A673 (cell line): Measurements from ENCODE around the gene SLC9A5. TPM values are rescaled to one million over a fixed set of nuclear protein-coding genes. Genes with fewer than 3 reads are reported as not detected.
A peak's percentile ranks its signal among the peaks of the same experiment; 100 is the strongest.

Experiments
- BruUV-seq: library from RNA; stranded (reverse); fragments of 400-500 nt; replicated peaks from 2 replicates; lab custom pipeline; 2021; lab: Mats Ljungman, UMichigan
- CTCF ChIA-PET: fragments of 300-600 bp; sonication (Branson Sonifier 250); formaldehyde crosslinking; loops from one replicate; lab custom pipeline; 2022; ENCODE audit warnings: antibody characterized with exemption; lab: Charles Lee
- POLR2A ChIA-PET: fragments of 300-600 bp; sonication (Branson Sonifier 250); formaldehyde crosslinking; loops from one replicate; lab custom pipeline; 2022; ENCODE audit warnings: antibody characterized with exemption; ENCODE audit not compliant: low non-redundant PET; lab: Charles Lee
- DNase-seq: peaks from one replicate; pipeline ENCODE4 v3.0.0-alpha.2; 2015; ENCODE audit warnings: low spot score
- H3K27ac ChIP-seq: fragments of 200-600 bp; sonication (generic); 2 replicates; pipeline ENCODE4 v1.5.1; 2016; ENCODE audit warnings: mixed run types, low read depth, mild to moderate bottlenecking, mixed read lengths, antibody characterized with exemption, low read length; ENCODE audit not compliant: poor library complexity, severe bottlenecking
- H3K27me3 ChIP-seq: fragments of 200-600 bp; sonication (generic); replicated peaks from 2 replicates; pipeline ENCODE4 v1.6.1; 2017; ENCODE audit warnings: mixed run types, low read depth, mild to moderate bottlenecking, mixed read lengths, antibody characterized with exemption, low read length; ENCODE audit not compliant: insufficient read depth, poor library complexity
- H3K36me3 ChIP-seq: fragments of 200-600 bp; sonication (generic); 2 replicates; pipeline ENCODE4 v1.6.1; 2016; ENCODE audit warnings: mixed run types, mild to moderate bottlenecking, mixed read lengths, antibody characterized with exemption, low read length; ENCODE audit not compliant: insufficient read depth, poor library complexity, severe bottlenecking
- H3K4me1 ChIP-seq: fragments of 200-600 bp; sonication (generic); 2 replicates; pipeline ENCODE4 v1.6.1; 2017; ENCODE audit warnings: mixed run types, mild to moderate bottlenecking, mixed read lengths, antibody characterized with exemption, low read length; ENCODE audit not compliant: insufficient read depth, poor library complexity, severe bottlenecking
- H3K4me3 ChIP-seq: fragments of 200-600 bp; sonication (generic); 2 replicates; pipeline ENCODE4 v1.5.1; 2016; ENCODE audit warnings: low read depth, mixed run types, mild to moderate bottlenecking, mixed read lengths, low read length; ENCODE audit not compliant: poor library complexity, severe bottlenecking
- H3K9me3 ChIP-seq: fragments of 200-600 bp; sonication (generic); 2 replicates; pipeline ENCODE4 v1.6.1; 2016; ENCODE audit warnings: mixed run types, low read depth, mild to moderate bottlenecking, mixed read lengths, antibody characterized with exemption, low read length; ENCODE audit not compliant: poor library complexity, severe bottlenecking
- EZH2 ChIP-seq: fragments of 200-600 bp; sonication (generic); IDR thresholded peaks from 2 replicates; pipeline ENCODE4 v1.6.1; 2017; ENCODE audit warnings: borderline replicate concordance, low read depth, mild to moderate bottlenecking, mixed read lengths, antibody characterized with exemption, low read length; ENCODE audit not compliant: poor library complexity, severe bottlenecking
- intact Hi-C: fragments of 100-400 bp; cut with micrococcal nuclease; formaldehyde crosslinking; loops from one replicate; pipeline ENCODE4 v1.10.0; 2022; ENCODE audit not compliant: unreplicated experiment
- total RNA-seq: library from RNA; stranded (reverse); gene quantifications from 2 replicates; pipeline ENCODE4 v1.2.3, GENCODE V29; 2021
- TF ChIP-seq, protein P1 (sequence below): fragments of 300-800, 200-600 bp; sonication (generic); conservative IDR thresholded peaks from 2 replicates; pipeline ENCODE4 v1.5.1; 2017; ENCODE audit warnings: low read depth, mild to moderate bottlenecking, antibody characterized with exemption, low read length, moderate library complexity, mixed read lengths

Gene SLC9A5
- total RNA-seq, 1 experiment from 2014 or later = 2.4 TPM

DNA sequence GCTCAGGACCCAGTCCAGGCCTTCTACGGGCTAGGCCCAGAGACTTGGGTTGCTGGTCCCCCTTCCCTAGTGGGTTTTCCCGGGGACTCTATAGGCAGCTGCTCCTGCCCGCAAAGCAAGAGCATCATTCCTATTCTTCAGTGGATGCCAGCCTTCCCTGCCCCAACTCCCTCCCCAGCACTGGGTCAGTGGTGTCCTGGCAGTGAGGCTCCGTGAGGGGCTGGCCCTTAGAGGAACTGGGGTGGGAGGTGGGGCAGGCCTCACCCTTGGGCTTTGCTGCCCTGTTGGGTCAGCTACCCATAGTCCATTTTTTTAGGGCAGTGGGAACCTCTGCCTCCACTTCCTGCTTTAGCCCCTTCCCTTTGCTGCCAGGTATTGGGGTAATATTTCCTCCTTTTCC, 22.7 kb downstream of the SLC9A5 start:
- BruUV-seq = no TSS peak
- POLR2A ChIA-PET = no interaction called here
- H3K9me3 ChIP-seq = no peaks in the 10 kb centered on the region
- no peak for DNase-seq
- CTCF ChIA-PET = no interaction called here
- intact Hi-C loops = no loop called here
- H3K4me3 ChIP-seq = no peak overlapping the region
- H3K4me1 ChIP-seq = no peaks in the 10 kb centered on the region
- H3K27me3 ChIP-seq = no peaks in the 10 kb centered on the region
- TF ChIP-seq, protein P1, sequence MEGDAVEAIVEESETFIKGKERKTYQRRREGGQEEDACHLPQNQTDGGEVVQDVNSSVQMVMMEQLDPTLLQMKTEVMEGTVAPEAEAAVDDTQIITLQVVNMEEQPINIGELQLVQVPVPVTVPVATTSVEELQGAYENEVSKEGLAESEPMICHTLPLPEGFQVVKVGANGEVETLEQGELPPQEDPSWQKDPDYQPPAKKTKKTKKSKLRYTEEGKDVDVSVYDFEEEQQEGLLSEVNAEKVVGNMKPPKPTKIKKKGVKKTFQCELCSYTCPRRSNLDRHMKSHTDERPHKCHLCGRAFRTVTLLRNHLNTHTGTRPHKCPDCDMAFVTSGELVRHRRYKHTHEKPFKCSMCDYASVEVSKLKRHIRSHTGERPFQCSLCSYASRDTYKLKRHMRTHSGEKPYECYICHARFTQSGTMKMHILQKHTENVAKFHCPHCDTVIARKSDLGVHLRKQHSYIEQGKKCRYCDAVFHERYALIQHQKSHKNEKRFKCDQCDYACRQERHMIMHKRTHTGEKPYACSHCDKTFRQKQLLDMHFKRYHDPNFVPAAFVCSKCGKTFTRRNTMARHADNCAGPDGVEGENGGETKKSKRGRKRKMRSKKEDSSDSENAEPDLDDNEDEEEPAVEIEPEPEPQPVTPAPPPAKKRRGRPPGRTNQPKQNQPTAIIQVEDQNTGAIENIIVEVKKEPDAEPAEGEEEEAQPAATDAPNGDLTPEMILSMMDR = no peak
- TF ChIP-seq EZH2 = no peak
- H3K27ac ChIP-seq = no peak overlapping the region
- H3K36me3 ChIP-seq = no peaks in the 10 kb centered on the region

DNA sequence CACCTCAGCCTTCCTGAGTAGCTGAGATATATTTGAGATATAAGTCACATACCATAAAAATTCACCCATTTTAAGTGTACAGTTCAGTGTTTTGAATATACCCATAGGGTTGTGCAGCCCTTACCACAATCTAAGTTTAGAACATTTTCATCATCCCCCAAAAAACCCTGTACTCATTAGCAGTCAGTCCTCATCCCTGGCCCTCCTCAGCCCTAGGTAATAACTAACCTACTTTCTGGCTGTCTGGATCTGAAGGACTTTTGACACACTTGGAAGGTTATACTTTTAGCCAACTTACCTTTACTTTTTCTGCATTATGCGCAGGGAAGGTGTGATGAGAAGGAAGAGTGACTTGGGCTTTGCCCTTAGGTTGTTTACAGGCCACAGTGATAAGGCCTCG, 26.5 kb downstream of the SLC9A5 start:
- DNase-seq = no peak
- ChIA-PET CTCF (no interaction called here), POLR2A (no interaction called here)
- TF ChIP-seq, protein P1 = no peak
- no peak for TF ChIP-seq EZH2
- H3K27ac ChIP-seq = no peak overlapping the region
- intact Hi-C loops = no loop called here
- no peaks in the 10 kb centered on the region for H3K9me3 ChIP-seq
- BruUV-seq = no TSS peak
- H3K4me3 ChIP-seq = no peak overlapping the region
- no peaks in the 10 kb centered on the region for H3K4me1 ChIP-seq
- H3K27me3 ChIP-seq = no peaks in the 10 kb centered on the region
- H3K36me3 ChIP-seq = no peaks in the 10 kb centered on the region

DNA sequence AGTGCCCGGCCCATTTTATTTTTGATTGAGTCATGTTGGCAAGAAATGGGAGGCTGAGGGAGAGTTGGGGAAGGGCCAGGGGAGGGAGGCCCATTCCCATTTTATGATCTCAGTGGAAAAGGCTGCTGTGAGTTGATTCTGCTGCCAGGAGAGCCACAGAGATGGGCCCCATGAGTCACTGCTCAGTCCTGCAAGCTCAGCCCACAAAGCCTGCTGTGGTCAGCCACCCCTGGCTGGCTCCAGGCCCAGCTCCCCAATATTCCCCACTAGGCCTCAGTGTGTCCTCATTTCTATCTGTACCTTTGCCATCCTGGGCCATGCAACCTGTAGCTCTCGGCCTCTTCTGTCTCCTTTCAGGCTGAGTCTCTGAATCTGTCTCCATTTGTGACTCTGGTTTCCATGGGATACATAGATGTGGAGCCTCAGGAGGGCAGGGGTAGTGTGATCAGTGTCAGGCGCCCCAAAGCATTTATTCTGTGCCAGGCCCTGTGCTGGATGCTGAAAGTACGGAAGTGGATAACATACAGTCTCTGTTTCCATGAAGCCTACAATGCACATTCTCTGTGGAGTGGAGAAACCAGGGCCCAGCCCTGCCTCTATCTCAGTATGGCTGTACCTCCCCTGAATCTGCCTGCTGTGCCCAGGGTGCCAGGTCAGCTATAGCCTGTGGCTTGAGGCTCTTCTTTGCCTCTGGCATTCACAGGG, 28.7 kb downstream of the SLC9A5 start:
- Histone ChIP-seq H3K9me3 (no peaks in the 10 kb centered on the region), H3K4me3 (peak overlapping the region; percentile 69), H3K4me1 (no peaks in the 10 kb centered on the region), H3K27me3 (no peaks in the 10 kb centered on the region), H3K27ac (no peak overlapping the region), H3K36me3 (no peaks in the 10 kb centered on the region)
- BruUV-seq = TSS peak; percentile 27
- intact Hi-C loops = no loop called here
- no peak for DNase-seq
- no peak for TF ChIP-seq EZH2
- TF ChIP-seq, protein P1 = no peak
- ChIA-PET CTCF (interaction anchor here (1.8 kb wide), 1 partner anchor 122 kb away, joined by 4 read pairs; no protein-coding TSS in a partner anchor), POLR2A (no interaction called here)
